A549 (cell line): ENCODE measurements around the gene WDR77. TPM values are rescaled to one million over a fixed set of nuclear protein-coding genes. Genes with fewer than 3 reads are reported as not detected.

ENCODE experiments used
- ATAC-seq, 2 experiments: fragments of 200-7000 bp in 1 of 2; fragments of >200 bp in 1 of 2; cut with Nextera tagmentation in 1 of 2; cut with Tn5 transposase in 1 of 2; 3 replicates each; pipeline versions ENCODE4 v1.8.0 to v1.9.1; 2018 to 2020; ENCODE audit warnings: mild to moderate bottlenecking in 1 of 2, moderate library complexity in 1 of 2
- CTCF ChIA-PET: fragments of 300-600 bp; sonication (Branson Sonifier 250); formaldehyde crosslinking; extraction: SDS; loops from one replicate; lab custom pipeline; 2021; ENCODE audit warnings: antibody characterized with exemption, inconsistent platforms; lab: Yijun Ruan, JAX
- POLR2A ChIA-PET: fragments of 350-600 bp; formaldehyde crosslinking; extraction: SDS; loops from one replicate; lab custom pipeline; 2021; ENCODE audit warnings: antibody characterized with exemption, inconsistent platforms; lab: Yijun Ruan, JAX
- DNase-seq, 2 experiments: peaks; one replicate each; pipeline versions ENCODE4 v3.0.0 to v3.0.0-alpha.2; 2011 to 2016; ENCODE audit warnings: low read depth in 1 of 2, low spot score in 1 of 2
- FAIRE-seq: peaks from 2 replicates; lab custom pipeline; 2011; peaks lifted over from hg19 to GRCh38; lab: Jason Lieb, UNC
- H3K27ac ChIP-seq, 2 experiments: fragments of >200 bp; sonication (Bioruptor Twin); formaldehyde crosslinking; 3 replicates each; pipeline ENCODE4 v1.5.1; 2016 to 2017
- H3K4me1 ChIP-seq: fragments of >200 bp; sonication (Bioruptor Twin); formaldehyde crosslinking; 3 replicates; pipeline ENCODE4 v1.6.1; 2016
- H3K4me2 ChIP-seq: fragments of >200 bp; sonication (Bioruptor Twin); formaldehyde crosslinking; 3 replicates; pipeline ENCODE4 v1.6.1; 2016
- H3K4me3 ChIP-seq: fragments of >200 bp; sonication (Bioruptor Twin); formaldehyde crosslinking; 3 replicates; pipeline ENCODE4 v1.5.1; 2016
- H3K9me3 ChIP-seq: fragments of >200 bp; sonication (Bioruptor Twin); formaldehyde crosslinking; 3 replicates; pipeline ENCODE4 v1.6.1; 2016
- BHLHE40 ChIP-seq: IDR thresholded peaks from 2 replicates; pipeline ENCODE4 v1.6.1; 2012; ENCODE audit warnings: low read depth, low read length, inconsistent platforms
- CBX2 ChIP-seq: fragments of 200-600 bp; sonication (generic); IDR thresholded peaks from 2 replicates; pipeline ENCODE4 v1.6.1; 2016; ENCODE audit warnings: low read depth, mild to moderate bottlenecking, borderline replicate concordance
- CEBPB ChIP-seq, 2 experiments: fragments of >200 bp in 1 of 2; sonication (Bioruptor Twin) in 1 of 2; formaldehyde crosslinking in 1 of 2; IDR thresholded peaks; 2 replicates each; pipeline ENCODE4 v1.6.1; 2012 to 2016
- CTCF ChIP-seq: fragments of >200 bp; sonication (Bioruptor Twin); formaldehyde crosslinking; IDR thresholded peaks from 3 replicates; pipeline ENCODE4 v1.5.1; 2016
- E2F6 ChIP-seq: IDR thresholded peaks from 2 replicates; pipeline ENCODE4 v1.6.1; 2012; ENCODE audit warnings: low read depth, borderline replicate concordance
- EHF ChIP-seq: fragments of 250-450 bp; sonication (Bioruptor Pico); IDR thresholded peaks from 2 replicates; pipeline ENCODE4 v1.5.0; 2020; ENCODE audit warnings: mild to moderate bottlenecking
- GATA3 ChIP-seq: IDR thresholded peaks from 2 replicates; pipeline ENCODE4 v1.6.1; 2012; ENCODE audit warnings: borderline replicate concordance
- HDAC2 ChIP-seq: fragments of 200-600 bp; sonication (generic); IDR thresholded peaks from 2 replicates; pipeline ENCODE4 v1.6.1; 2016
- HES2 ChIP-seq: fragments of >200 bp; sonication (Bioruptor Twin); formaldehyde crosslinking; IDR thresholded peaks from 2 replicates; pipeline ENCODE4 v1.6.1; 2016
- HOXA7 ChIP-seq: fragments of 250-450 bp; sonication (Bioruptor Pico); IDR thresholded peaks from 2 replicates; pipeline ENCODE4 v1.5.0; 2020; ENCODE audit warnings: mild to moderate bottlenecking, moderate library complexity
- HOXB13 ChIP-seq: fragments of 250-450 bp; sonication (Bioruptor Pico); IDR thresholded peaks from 2 replicates; pipeline ENCODE4 v1.5.0; 2020; ENCODE audit warnings: low read depth, mild to moderate bottlenecking, moderate library complexity
- HOXB5 ChIP-seq: fragments of 250-450 bp; sonication (Bioruptor Pico); IDR thresholded peaks from 2 replicates; pipeline ENCODE4 v1.5.0; 2020; ENCODE audit warnings: mild to moderate bottlenecking, moderate library complexity
- MAZ ChIP-seq: fragments of 150-350 bp; IDR thresholded peaks from 2 replicates; pipeline ENCODE4 v1.6.1; 2014; ENCODE audit warnings: antibody characterized with exemption, low read depth, low read length, borderline replicate concordance
- MYC ChIP-seq: IDR thresholded peaks from 2 replicates; pipeline ENCODE4 v1.6.1; 2012; ENCODE audit warnings: mild to moderate bottlenecking, inconsistent platforms, low read length, improper control_type of control experiment, borderline replicate concordance
- NFE2L2 ChIP-seq: fragments of 150-350 bp; conservative IDR thresholded peaks from 2 replicates; pipeline ENCODE4 v1.6.1; 2014; ENCODE audit warnings: low read length
- PBX3 ChIP-seq: IDR thresholded peaks from 2 replicates; pipeline ENCODE4 v1.6.1; 2012
- RAD21 ChIP-seq, 2 experiments: fragments of >200 bp in 1 of 2; sonication (Bioruptor Twin) in 1 of 2; formaldehyde crosslinking in 1 of 2; IDR thresholded peaks in 1 of 2; conservative IDR thresholded peaks in 1 of 2; 2 replicates in 1 of 2; 3 replicates in 1 of 2; pipeline ENCODE4 v1.6.1; 2012 to 2018; ENCODE audit warnings: inconsistent platforms in 1 of 2
- RARB ChIP-seq: fragments of 250-450 bp; sonication (Bioruptor Pico); IDR thresholded peaks from 2 replicates; pipeline ENCODE4 v1.8.0; 2021; ENCODE audit warnings: mild to moderate bottlenecking, moderate library complexity
- RNF2 ChIP-seq: fragments of 200-600 bp; sonication (generic); IDR thresholded peaks from 2 replicates; pipeline ENCODE4 v1.6.1; 2016; ENCODE audit warnings: low read depth, mild to moderate bottlenecking, antibody characterized with exemption, moderate library complexity, borderline replicate concordance
- SMC3 ChIP-seq: fragments of >200 bp; sonication (Bioruptor Twin); formaldehyde crosslinking; IDR thresholded peaks from 3 replicates; pipeline ENCODE4 v1.6.1; 2018; ENCODE audit warnings: inconsistent platforms
- TP53 ChIP-seq: fragments of 250-450 bp; sonication (Bioruptor Pico); IDR thresholded peaks from 2 replicates; pipeline ENCODE4 v1.5.0; 2021; ENCODE audit warnings: mild to moderate bottlenecking, moderate library complexity
- WGBS: methylation state at CpG from one replicate; pipeline ENCODE4 v1.1.6; 2017; ENCODE audit errors: missing lambda C conversion rate; 5-methylcytosine and 5-hydroxymethylcytosine counted together
- polyA plus RNA-seq, 4 experiments: library from polyadenylated mRNA; depleted of rRNA in 3 of 4; stranded (reverse); fragments of >200 nt; fragmentation: RNase III in 1 of 4; extraction: RNeasy Plus Mini Kit Qiagen cat#74134 plus additional on column Dnase treatment in 1 of 4; gene quantifications; 2 replicates in 3 of 4; 3 replicates in 1 of 4; pipeline ENCODE4 v1.2.3, GENCODE V29; 2011 to 2017
- TF ChIP-seq, protein P1 (sequence below): fragments of 200-600 bp; sonication (generic); IDR thresholded peaks from 2 replicates; pipeline ENCODE4 v1.6.1; 2016; ENCODE audit warnings: antibody characterized with exemption, mild to moderate bottlenecking, moderate library complexity
- TF ChIP-seq, protein P2 (sequence below): fragments of 250-450 bp; sonication (Bioruptor Pico); IDR thresholded peaks from 2 replicates; pipeline ENCODE4 v1.5.0; 2020; ENCODE audit warnings: low read depth, mild to moderate bottlenecking, moderate library complexity

The WDR77 gene
- polyA plus RNA-seq, 2 of the 4 experiments (the other 2 are of a cell fraction) = 53.0 to 122 TPM

GRCh38 chr1:111481387-111482221 is 32.5 kb upstream of the WDR77 start:
- FAIRE-seq (no peak), DNase-seq (peak; percentile 31 to 43), ATAC-seq (peak; percentile 93 to 97)
- peak; percentile 51 for TF ChIP-seq CTCF
- TF ChIP-seq NFE2L2 = no peak
- no peak for TF ChIP-seq MYC
- TF ChIP-seq HOXA7 (CRISPR knock-in tag) = no peak
- no peak for TF ChIP-seq BHLHE40
- peak; percentile 47; the same call in 2 of the 3 replicates for TF ChIP-seq SMC3
- TF ChIP-seq, protein P1, sequence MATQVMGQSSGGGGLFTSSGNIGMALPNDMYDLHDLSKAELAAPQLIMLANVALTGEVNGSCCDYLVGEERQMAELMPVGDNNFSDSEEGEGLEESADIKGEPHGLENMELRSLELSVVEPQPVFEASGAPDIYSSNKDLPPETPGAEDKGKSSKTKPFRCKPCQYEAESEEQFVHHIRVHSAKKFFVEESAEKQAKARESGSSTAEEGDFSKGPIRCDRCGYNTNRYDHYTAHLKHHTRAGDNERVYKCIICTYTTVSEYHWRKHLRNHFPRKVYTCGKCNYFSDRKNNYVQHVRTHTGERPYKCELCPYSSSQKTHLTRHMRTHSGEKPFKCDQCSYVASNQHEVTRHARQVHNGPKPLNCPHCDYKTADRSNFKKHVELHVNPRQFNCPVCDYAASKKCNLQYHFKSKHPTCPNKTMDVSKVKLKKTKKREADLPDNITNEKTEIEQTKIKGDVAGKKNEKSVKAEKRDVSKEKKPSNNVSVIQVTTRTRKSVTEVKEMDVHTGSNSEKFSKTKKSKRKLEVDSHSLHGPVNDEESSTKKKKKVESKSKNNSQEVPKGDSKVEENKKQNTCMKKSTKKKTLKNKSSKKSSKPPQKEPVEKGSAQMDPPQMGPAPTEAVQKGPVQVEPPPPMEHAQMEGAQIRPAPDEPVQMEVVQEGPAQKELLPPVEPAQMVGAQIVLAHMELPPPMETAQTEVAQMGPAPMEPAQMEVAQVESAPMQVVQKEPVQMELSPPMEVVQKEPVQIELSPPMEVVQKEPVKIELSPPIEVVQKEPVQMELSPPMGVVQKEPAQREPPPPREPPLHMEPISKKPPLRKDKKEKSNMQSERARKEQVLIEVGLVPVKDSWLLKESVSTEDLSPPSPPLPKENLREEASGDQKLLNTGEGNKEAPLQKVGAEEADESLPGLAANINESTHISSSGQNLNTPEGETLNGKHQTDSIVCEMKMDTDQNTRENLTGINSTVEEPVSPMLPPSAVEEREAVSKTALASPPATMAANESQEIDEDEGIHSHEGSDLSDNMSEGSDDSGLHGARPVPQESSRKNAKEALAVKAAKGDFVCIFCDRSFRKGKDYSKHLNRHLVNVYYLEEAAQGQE = no peak
- no peak for TF ChIP-seq MAZ
- peak; percentile 73 to 83 for TF ChIP-seq RAD21 (conservative IDR thresholded peaks at IDR 0.05 in 1 of 2, IDR thresholded peaks at IDR 0.05 in 1 of 2)
- TF ChIP-seq CEBPB (IDR thresholded peaks at IDR 0.05) = no peak
- TF ChIP-seq HES2 = no peak
- TF ChIP-seq CBX2 = no peak
- no peaks in the 10 kb centered on the region for H3K9me3 ChIP-seq
- ChIA-PET CTCF (interaction anchor here (0.5 to 4.0 kb wide), 27 partner anchors 9 to 889 kb away, joined by 3 to 26 read pairs (median 3); no protein-coding TSS in a partner anchor), POLR2A (no interaction called here)
- no peaks in the 10 kb centered on the region for H3K4me1 ChIP-seq
- H3K4me2 ChIP-seq = no peak overlapping the region
- H3K27ac ChIP-seq = no peak overlapping the region
- 41% methylated on average over 8 of the region's 8 CpGs for WGBS
- no peak overlapping the region for H3K4me3 ChIP-seq

DNA sequence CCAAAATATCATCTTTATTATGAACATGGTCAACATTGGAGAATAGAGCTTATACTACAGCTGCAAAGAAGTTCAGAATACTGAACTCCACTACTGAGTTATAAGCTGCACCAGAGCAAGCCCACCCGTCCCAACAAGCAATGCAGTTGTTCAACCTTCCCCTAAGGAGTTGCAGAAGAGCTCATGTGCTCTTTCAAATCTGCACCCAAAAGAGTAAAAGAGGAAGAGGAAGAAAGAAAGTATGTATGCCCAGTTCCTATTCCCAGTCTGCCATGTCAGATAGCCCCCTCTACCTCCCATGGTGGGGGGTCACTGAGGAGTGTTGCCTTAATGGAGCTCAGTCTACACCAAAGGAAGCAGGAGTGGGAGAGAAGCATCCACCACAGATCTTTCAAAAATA is 31.6 kb upstream of the WDR77 start:
- CTCF ChIA-PET = interaction anchor here (0.8 to 4.0 kb wide), 9 partner anchors 8 to 890 kb away, joined by 3 to 26 read pairs (median 3); no protein-coding TSS in a partner anchor
- 15% methylated on average over 1 of the region's 1 CpG for WGBS
- FAIRE-seq = no peak

More for the DNA sequence above, 31.6 kb upstream of the WDR77 start:
- Histone ChIP-seq H3K4me2 (no peak overlapping the region), H3K27ac (no peak overlapping the region), H3K4me1 (no peaks in the 10 kb centered on the region), H3K4me3 (no peak overlapping the region), H3K9me3 (no peaks in the 10 kb centered on the region)
- ATAC-seq (no peak), DNase-seq (no peak)
- POLR2A ChIA-PET = no interaction called here
- TF ChIP-seq GATA3 (no peak), NFE2L2 (no peak), HOXB5 (CRISPR knock-in tag) (no peak), RNF2 (no peak), CBX2 (no peak), CTCF (no peak), E2F6 (no peak), EHF (CRISPR knock-in tag) (no peak), RARB (CRISPR knock-in tag) (no peak), TP53 (CRISPR knock-in tag) (no peak), PBX3 (no peak), HDAC2 (no peak), HOXB13 (no peak)
- TF ChIP-seq, protein P2, sequence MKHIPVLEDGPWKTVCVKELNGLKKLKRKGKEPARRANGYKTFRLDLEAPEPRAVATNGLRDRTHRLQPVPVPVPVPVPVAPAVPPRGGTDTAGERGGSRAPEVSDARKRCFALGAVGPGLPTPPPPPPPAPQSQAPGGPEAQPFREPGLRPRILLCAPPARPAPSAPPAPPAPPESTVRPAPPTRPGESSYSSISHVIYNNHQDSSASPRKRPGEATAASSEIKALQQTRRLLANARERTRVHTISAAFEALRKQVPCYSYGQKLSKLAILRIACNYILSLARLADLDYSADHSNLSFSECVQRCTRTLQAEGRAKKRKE = no peak
